Vagina (tissue), 2 donors: ENCODE results near the gene CYYR1. TPM values are rescaled to one million over a fixed set of nuclear protein-coding genes. Genes with fewer than 3 reads are reported as not detected.

Experiments used
- DNase-seq, 2 donors: peaks; one replicate each; pipeline ENCODE4 v3.0.0-alpha.2; 2017; ENCODE audit errors: extremely low spot score in 2 of 2
- H3K27ac ChIP-seq: fragments of 200-600 bp; sonication (generic); one replicate; pipeline ENCODE4 v1.5.1; 2019
- H3K27me3 ChIP-seq: fragments of 200-600 bp; sonication (generic); one replicate; pipeline ENCODE4 v1.5.1; 2019
- H3K36me3 ChIP-seq, 2 donors: fragments of 200-600 bp; sonication (generic); one replicate each; pipeline ENCODE4 v1.5.1; 2017 to 2019
- H3K4me1 ChIP-seq: fragments of 200-600 bp; sonication (generic); one replicate; pipeline ENCODE4 v1.5.1; 2019
- H3K4me3 ChIP-seq, 2 donors: fragments of 200-600 bp; sonication (generic); 1 replicate in 1 of 2; 2 replicates in 1 of 2; pipeline ENCODE4 v1.5.1; 2016 to 2019
- H3K9me3 ChIP-seq: fragments of 200-600 bp; sonication (generic); one replicate; pipeline ENCODE4 v1.5.1; 2019
- POLR2A ChIP-seq, 2 donors: fragments of 450-650 bp; IDR thresholded peaks; one replicate each; pipeline ENCODE4 v1.6.1; 2017; ENCODE audit warnings: antibody characterized with exemption in 2 of 2, mild to moderate bottlenecking in 2 of 2, moderate library complexity in 2 of 2
- POLR2AphosphoS5 ChIP-seq, 2 donors: sonication (generic); formaldehyde crosslinking; IDR thresholded peaks; one replicate each; pipeline ENCODE4 v1.9.0; 2017; ENCODE audit warnings: antibody characterized with exemption in 2 of 2, mild to moderate bottlenecking in 2 of 2, low read depth in 1 of 2; ENCODE audit not compliant: insufficient read depth in 1 of 2
- intact Hi-C: fragments of 100-400 bp; cut with DNase I; formaldehyde crosslinking; loops from one replicate; pipeline ENCODE4 v1.15.1; 2023
- total RNA-seq: library from RNA; depleted of rRNA; stranded (reverse); fragments of >200 nt; gene quantifications from one replicate; pipeline ENCODE4 v1.2.3, GENCODE V29; 2016
- TF ChIP-seq, protein P1 (sequence below), 3 experiments: fragments of 450-650 bp in 2 of 3; fragments of 200-600 bp in 1 of 3; sonication (generic) in 1 of 3; IDR thresholded peaks; one replicate each; pipeline ENCODE4 v1.5.1; 2017 to 2019; ENCODE audit warnings: antibody characterized with exemption in 3 of 3, mild to moderate bottlenecking in 2 of 3, moderate library complexity in 2 of 3

The CYYR1 gene
- total RNA-seq, 1 donor from 2014 or later, result 12.3 TPM

DNA sequence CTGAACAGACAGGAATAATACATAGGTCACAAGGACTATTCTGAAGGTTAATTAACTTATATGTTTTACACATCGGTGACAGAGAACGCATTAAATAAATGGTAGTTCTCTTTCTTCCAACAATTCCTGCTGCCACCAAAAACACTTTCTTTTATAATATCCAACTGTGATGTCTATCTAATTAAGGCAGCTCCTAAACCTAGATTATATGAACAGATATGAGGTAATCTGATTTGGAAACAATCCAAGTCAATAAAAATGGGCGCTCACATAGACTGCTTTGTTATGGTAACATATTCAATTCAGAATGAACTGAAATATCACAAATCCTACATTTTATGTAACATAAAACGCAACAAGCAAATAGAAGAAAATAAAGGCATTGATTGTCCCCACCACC, 16.0 kb downstream of the CYYR1 start:
- TF ChIP-seq POLR2AphosphoS5 (IDR thresholded peaks at IDR 0.05; ENCODE audit: insufficient read depth in 1 of 2, low read depth in 1 of 2) (no peak), POLR2A (IDR thresholded peaks at IDR 0.05) (no peak)
- TF ChIP-seq, protein P1, sequence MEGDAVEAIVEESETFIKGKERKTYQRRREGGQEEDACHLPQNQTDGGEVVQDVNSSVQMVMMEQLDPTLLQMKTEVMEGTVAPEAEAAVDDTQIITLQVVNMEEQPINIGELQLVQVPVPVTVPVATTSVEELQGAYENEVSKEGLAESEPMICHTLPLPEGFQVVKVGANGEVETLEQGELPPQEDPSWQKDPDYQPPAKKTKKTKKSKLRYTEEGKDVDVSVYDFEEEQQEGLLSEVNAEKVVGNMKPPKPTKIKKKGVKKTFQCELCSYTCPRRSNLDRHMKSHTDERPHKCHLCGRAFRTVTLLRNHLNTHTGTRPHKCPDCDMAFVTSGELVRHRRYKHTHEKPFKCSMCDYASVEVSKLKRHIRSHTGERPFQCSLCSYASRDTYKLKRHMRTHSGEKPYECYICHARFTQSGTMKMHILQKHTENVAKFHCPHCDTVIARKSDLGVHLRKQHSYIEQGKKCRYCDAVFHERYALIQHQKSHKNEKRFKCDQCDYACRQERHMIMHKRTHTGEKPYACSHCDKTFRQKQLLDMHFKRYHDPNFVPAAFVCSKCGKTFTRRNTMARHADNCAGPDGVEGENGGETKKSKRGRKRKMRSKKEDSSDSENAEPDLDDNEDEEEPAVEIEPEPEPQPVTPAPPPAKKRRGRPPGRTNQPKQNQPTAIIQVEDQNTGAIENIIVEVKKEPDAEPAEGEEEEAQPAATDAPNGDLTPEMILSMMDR (IDR thresholded peaks at IDR 0.05), result no peak
- Histone ChIP-seq H3K27me3 (no peaks in the 10 kb centered on the region), H3K9me3 (no peaks in the 10 kb centered on the region), H3K4me1 (no peaks in the 10 kb centered on the region), H3K27ac (no peak overlapping the region), H3K4me3 (no peak overlapping the region), H3K36me3 (no peaks in the 10 kb centered on the region)
- no peak for DNase-seq
- intact Hi-C loops, result no loop called here

DNA sequence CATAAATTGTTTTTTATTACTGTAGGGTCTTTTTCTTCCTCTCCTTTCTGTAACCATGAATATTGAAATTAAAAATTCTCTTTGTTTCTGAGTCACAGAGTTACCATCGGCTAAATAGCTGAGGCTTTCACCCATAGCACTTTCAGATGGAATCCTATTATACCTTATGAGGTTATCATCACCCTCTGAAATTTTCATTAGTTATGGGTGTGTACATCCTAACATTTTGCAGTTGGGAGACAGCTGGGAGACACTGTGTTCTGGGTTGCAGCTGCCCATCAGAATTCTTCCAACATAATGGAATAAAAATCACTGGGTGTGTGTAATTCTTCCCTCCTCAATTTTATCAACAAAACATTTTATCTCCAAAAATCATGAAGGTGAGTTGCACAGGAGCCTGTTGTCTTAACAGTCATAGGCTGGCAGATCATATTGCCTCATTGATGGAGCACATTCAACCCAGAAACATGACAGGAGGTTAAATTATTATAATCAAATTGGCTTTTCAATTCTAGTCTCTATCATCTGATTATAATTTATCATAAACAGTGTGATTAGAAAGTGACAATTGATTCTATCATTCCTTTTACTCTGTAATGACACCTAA, 17.4 kb downstream of the CYYR1 start:
- Histone ChIP-seq H3K27ac (no peak overlapping the region), H3K4me3 (no peak overlapping the region), H3K36me3 (no peaks in the 10 kb centered on the region), H3K4me1 (no peaks in the 10 kb centered on the region), H3K9me3 (no peaks in the 10 kb centered on the region), H3K27me3 (no peaks in the 10 kb centered on the region)
- no peak for DNase-seq
- intact Hi-C loops, result no loop called here
- no peak for TF ChIP-seq POLR2AphosphoS5 (IDR thresholded peaks at IDR 0.05; ENCODE audit: insufficient read depth in 1 of 2, low read depth in 1 of 2)
- TF ChIP-seq, protein P1 (IDR thresholded peaks at IDR 0.05), result no peak
- TF ChIP-seq POLR2A (IDR thresholded peaks at IDR 0.05), result no peak

DNA sequence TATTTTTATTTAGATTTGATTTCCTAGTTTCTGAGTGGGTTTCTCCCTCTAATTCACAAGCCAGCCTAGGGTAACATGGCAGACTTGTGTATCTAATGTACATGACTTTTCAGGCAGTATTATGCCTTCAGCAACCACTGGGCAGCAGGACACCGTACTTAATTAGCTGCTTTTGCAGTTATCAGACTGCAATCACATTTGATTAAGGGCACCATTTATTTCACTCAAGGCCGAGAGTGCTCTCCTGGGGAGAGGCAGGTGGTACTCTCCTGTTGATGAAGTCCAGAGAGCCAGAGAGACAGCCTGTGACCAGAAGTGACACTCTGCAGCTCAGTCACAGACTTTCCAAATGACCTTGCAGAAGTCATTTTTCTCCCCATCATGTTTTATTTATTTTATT, 18.7 kb downstream of the CYYR1 start:
- Histone ChIP-seq H3K9me3 (no peaks in the 10 kb centered on the region), H3K27ac (no peak overlapping the region), H3K4me1 (no peaks in the 10 kb centered on the region), H3K4me3 (no peak overlapping the region), H3K36me3 (no peaks in the 10 kb centered on the region), H3K27me3 (no peaks in the 10 kb centered on the region)
- intact Hi-C loops, result no loop called here
- no peak for DNase-seq
- TF ChIP-seq POLR2A (IDR thresholded peaks at IDR 0.05), result no peak
- TF ChIP-seq, protein P1 (IDR thresholded peaks at IDR 0.05), result no peak
- TF ChIP-seq POLR2AphosphoS5 (IDR thresholded peaks at IDR 0.05; ENCODE audit: insufficient read depth in 1 of 2, low read depth in 1 of 2), result no peak

DNA sequence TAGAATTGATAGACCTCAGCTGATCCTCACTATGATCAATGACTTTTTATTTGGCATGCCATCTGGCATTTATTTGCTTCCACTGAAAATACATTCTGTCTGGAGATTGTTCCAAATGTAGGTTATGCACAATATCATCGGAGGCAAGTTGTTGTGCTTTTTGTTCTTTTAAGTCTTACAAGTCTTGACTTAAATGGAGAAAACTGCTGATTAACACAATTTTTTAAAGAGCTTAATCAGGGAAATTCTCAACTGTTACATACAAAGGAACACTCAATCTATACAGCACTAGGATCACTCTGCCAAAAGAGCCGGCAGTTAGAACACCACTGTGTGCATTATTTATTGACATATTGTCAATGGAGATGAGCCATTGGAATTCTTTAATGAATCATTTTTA, 19.2 kb downstream of the CYYR1 start:
- TF ChIP-seq, protein P1 (IDR thresholded peaks at IDR 0.05), result no peak
- no peak for TF ChIP-seq POLR2AphosphoS5 (IDR thresholded peaks at IDR 0.05; ENCODE audit: insufficient read depth in 1 of 2, low read depth in 1 of 2)
- no peak for TF ChIP-seq POLR2A (IDR thresholded peaks at IDR 0.05)
- no peaks in the 10 kb centered on the region for H3K9me3 ChIP-seq
- H3K4me1 ChIP-seq, result no peaks in the 10 kb centered on the region
- H3K36me3 ChIP-seq, result no peaks in the 10 kb centered on the region
- no peak overlapping the region for H3K27ac ChIP-seq
- intact Hi-C loops, result no loop called here
- DNase-seq, result no peak
- H3K27me3 ChIP-seq, result no peaks in the 10 kb centered on the region
- no peak overlapping the region for H3K4me3 ChIP-seq

DNA sequence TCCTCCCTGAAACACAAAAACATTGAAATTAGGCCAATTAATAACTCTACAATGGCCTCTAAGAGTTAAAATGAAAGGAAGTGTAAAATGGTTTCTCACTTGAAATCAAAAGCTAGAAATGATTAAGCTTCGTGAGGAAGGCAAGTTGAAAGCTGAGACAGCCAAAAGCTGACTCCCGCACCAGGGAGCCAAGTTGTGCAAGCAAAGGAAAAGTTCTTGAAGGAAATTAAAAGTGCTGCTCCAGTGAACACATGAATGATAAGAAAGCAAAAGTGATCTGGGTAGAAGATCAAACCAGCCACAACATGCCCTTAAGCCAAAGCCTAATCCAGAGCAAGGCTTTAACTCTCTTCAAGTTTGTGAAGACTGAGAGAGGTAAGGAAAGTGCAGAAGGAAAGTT, 22.8 kb downstream of the CYYR1 start:
- DNase-seq, result no peak
- intact Hi-C loops, result no loop called here
- Histone ChIP-seq H3K4me3 (no peak overlapping the region), H3K27me3 (no peaks in the 10 kb centered on the region), H3K4me1 (no peaks in the 10 kb centered on the region), H3K9me3 (no peaks in the 10 kb centered on the region), H3K27ac (no peak overlapping the region), H3K36me3 (no peaks in the 10 kb centered on the region)
- TF ChIP-seq POLR2A (IDR thresholded peaks at IDR 0.05), result no peak
- no peak for TF ChIP-seq POLR2AphosphoS5 (IDR thresholded peaks at IDR 0.05; ENCODE audit: insufficient read depth in 1 of 2, low read depth in 1 of 2)
- TF ChIP-seq, protein P1 (IDR thresholded peaks at IDR 0.05), result no peak
